Activated CD4-positive, alpha-beta memory T cell treated with anti-CD3 and anti-CD28 coated beads for 36 hours (primary cell): Measurements from ENCODE around the gene TFDP2. TPM values are rescaled to one million over a fixed set of nuclear protein-coding genes. Genes with fewer than 3 reads are reported as not detected.
A peak's percentile ranks its signal among the peaks of the same experiment; 100 is the strongest.

ENCODE experiments used
- CTCF ChIA-PET: fragments of 350-600 bp; sonication (Branson Sonifier 250); formaldehyde crosslinking; loops from one replicate; lab custom pipeline; 2021; ENCODE audit warnings: antibody characterized with exemption, inconsistent platforms; lab: Charles Lee
- POLR2A ChIA-PET: fragments of 350-600 bp; sonication (Branson Sonifier 250); formaldehyde crosslinking; loops from one replicate; lab custom pipeline; 2021; ENCODE audit warnings: antibody characterized with exemption; lab: Charles Lee
- DNase-seq: peaks from one replicate; pipeline ENCODE4 v3.0.0-alpha.2; 2020
- H3K27ac Mint-ChIP-seq: one replicate; pipeline ENCODE4 v1.8.0; 2021; ENCODE audit warnings: mixed read lengths
- H3K27me3 Mint-ChIP-seq: one replicate; pipeline ENCODE4 v1.8.0; 2021; ENCODE audit warnings: mixed read lengths
- H3K36me3 Mint-ChIP-seq: one replicate; pipeline ENCODE4 v1.8.0; 2021; ENCODE audit warnings: mixed read lengths
- H3K4me1 Mint-ChIP-seq: one replicate; pipeline ENCODE4 v1.8.0; 2021; ENCODE audit warnings: low read depth, mixed read lengths
- H3K4me3 Mint-ChIP-seq: one replicate; pipeline ENCODE4 v1.8.0; 2021; ENCODE audit warnings: mild to moderate bottlenecking, mixed read lengths
- H3K9me3 Mint-ChIP-seq: one replicate; pipeline ENCODE4 v1.8.0; 2021; ENCODE audit warnings: mixed read lengths
- intact Hi-C: fragments of 100-400 bp; cut with micrococcal nuclease; formaldehyde crosslinking; loops from one replicate; pipeline ENCODE4 v1.15.1; 2023
- total RNA-seq, 2 experiments: library from RNA; stranded (reverse); gene quantifications; one replicate each; pipeline ENCODE4 v1.2.3, GENCODE V29; 2021

TFDP2 gene, protein sequence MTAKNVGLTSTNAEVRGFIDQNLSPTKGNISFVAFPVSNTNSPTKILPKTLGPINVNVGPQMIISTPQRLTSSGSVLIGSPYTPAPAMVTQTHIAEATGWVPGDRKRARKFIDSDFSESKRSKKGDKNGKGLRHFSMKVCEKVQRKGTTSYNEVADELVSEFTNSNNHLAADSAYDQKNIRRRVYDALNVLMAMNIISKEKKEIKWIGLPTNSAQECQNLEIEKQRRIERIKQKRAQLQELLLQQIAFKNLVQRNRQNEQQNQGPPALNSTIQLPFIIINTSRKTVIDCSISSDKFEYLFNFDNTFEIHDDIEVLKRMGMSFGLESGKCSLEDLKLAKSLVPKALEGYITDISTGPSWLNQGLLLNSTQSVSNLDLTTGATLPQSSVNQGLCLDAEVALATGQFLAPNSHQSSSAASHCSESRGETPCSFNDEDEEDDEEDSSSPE
- 10 to 100 TPM; 19.1 to 21.5 TPM for total RNA-seq

DNA sequence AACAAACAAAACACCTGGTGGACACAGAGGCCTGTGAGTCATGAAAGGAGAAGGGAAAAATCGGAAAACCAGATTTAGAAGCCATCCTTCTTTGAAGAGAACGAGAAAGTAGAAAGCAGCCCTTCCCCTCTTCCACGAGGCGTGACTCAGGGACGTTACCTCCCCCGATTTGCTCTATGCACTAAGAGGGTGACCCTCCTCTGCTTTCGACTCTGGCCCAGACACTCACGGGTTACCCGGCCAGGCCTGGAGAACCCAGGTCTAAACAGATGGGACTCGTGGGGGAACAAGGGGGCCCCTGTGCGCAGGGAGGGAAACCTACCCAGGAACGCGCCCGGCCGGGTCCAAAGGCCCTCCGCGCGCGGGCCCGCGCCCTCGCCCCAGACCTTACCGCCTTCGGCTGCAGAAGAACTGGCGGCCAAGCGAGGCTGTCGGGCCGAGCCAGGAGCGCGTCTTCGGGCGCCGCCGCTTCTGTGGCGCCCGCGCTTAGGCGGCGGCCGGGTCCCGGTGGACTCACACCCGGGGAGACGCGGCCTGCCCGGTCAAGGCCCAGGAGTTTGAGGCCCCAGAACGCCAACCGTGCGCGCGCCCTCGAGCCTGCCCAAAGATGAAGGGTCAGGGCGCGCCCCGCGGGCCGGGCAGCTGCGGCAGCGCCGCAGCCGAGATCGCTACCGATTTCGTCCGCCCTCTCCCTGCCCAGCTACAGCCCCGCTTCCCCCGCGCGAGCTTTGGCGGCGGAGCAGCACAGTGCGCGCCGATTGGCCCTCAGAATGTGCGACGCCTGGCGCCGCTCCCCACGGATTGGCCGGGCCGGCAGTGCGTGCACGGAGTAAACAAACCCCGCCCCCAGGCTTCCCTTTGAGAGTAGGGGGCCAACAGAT, at the start of gene TFDP2:
TFDP2 (minus strand) TSS at position 753 of the 881 bp plus-strand sequence. CDS start 47,795 bp downstream, outside the sequence.
- Mint-ChIP-seq H3K36me3 (no peaks in the 10 kb centered on the region), H3K27ac (no peak within 1 kb of the TSS), H3K27me3 (no peaks in the 10 kb centered on the region), H3K4me3 (peak within 1 kb of the TSS; percentile 79), H3K4me1 (peaks cover 26% of the 10 kb centered on the region), H3K9me3 (no peaks in the 10 kb centered on the region)
- peak; percentile 90 for DNase-seq
- POLR2A ChIA-PET = no interaction called here
- intact Hi-C loops = loop anchor here (1.0 to 5.0 kb wide), 5 partner anchors 122 to 429 kb away; partner anchors contain the start of genes ATP1B3, ATR, RNF7 and XRN1
- CTCF ChIA-PET = interaction anchor here (0.7 to 0.9 kb wide), 2 partner anchors 30 to 411 kb away, joined by 3 read pairs; partner anchors contain the start of gene RNF7

DNA sequence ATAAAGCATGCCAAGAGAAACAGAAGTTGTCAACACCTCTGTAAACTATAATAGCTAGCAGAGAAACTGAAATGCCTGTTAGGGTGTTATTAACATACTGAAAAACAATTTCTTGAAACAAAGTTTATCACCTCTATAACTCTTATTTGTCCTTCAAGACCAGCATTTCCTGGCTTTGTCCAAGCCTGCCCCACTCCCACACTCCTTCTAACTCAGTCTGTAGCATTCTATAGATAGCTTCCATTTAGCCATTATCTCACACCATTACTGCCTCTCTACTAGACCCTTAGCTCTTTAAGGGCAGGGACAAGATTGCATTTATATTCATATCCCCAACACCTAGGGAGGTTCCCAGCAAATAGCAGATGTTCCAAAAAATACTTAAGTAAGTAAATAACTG, 39.5 kb upstream of the TFDP2 start:
- peaks cover 12% of the 10 kb centered on the region for H3K36me3 Mint-ChIP-seq
- H3K27me3 Mint-ChIP-seq = no peaks in the 10 kb centered on the region
- intact Hi-C loops = no loop called here
- DNase-seq = no peak
- no peak overlapping the region for H3K27ac Mint-ChIP-seq
- ChIA-PET POLR2A (no interaction called here), CTCF (no interaction called here)
- no peaks in the 10 kb centered on the region for H3K9me3 Mint-ChIP-seq
- H3K4me1 Mint-ChIP-seq = no peaks in the 10 kb centered on the region
- H3K4me3 Mint-ChIP-seq = no peak overlapping the region

DNA sequence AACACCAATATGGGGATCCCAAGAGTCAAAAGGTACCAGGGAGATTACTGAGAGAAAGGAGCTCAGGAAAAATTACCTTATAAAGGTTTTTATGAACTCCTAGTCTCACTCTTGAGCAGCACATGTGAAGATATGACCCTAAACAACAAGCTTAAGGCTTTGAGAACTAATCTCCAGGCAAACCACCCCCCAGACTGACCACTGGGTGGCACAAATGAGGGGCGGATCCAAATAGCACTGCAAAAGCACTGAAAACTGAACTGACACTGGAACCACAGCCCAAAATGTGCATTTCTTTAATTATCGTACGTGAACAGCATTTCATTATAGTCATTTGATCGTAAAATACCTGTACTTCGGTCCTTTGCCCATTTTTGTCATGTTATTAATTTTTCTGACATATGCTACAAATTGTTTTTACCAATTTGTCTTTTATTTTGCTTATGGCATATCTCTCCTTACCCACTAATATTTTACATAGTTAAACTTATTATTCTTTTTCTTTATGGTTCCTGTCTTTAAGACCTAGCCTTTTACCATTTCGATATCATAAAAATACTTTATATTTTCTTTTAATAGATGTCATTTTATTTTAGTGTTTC, 31.5 kb upstream of the TFDP2 start:
- peaks cover 16% of the 10 kb centered on the region for H3K36me3 Mint-ChIP-seq
- no peaks in the 10 kb centered on the region for H3K4me1 Mint-ChIP-seq
- H3K4me3 Mint-ChIP-seq = no peak overlapping the region
- H3K27ac Mint-ChIP-seq = no peak overlapping the region
- intact Hi-C loops = loop anchor here (2.0 kb wide), 1 partner anchor 100 kb away; no protein-coding TSS in a partner anchor
- peak; percentile 29 for DNase-seq
- no peaks in the 10 kb centered on the region for H3K9me3 Mint-ChIP-seq
- H3K27me3 Mint-ChIP-seq = no peaks in the 10 kb centered on the region
- CTCF ChIA-PET = interaction anchor here (0.6 to 3.9 kb wide), 7 partner anchors 29 to 218 kb away, joined by 3 to 27 read pairs (median 3); no protein-coding TSS in a partner anchor
- POLR2A ChIA-PET = no interaction called here

DNA sequence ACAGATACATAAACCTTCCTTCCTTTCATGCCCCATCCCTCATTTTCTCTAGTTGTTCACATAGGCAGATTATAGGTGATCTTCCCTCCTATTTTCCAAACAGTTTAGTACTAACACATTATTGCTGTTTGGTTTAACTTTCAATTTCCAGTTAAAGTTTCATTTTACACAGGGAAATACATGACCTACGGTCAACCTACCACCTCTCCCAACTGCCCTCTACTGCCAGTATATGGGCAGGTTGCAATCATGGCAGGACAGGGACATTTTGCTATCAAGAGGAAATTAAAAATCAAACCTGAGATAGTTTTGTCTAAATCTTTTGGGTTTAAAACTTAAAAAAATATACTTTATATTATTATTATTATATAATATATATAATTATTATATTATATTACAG, 26.1 kb upstream of the TFDP2 start:
- intact Hi-C loops = no loop called here
- Mint-ChIP-seq H3K4me3 (no peak overlapping the region), H3K27me3 (no peaks in the 10 kb centered on the region), H3K36me3 (peaks cover 12% of the 10 kb centered on the region), H3K27ac (no peak overlapping the region), H3K9me3 (no peaks in the 10 kb centered on the region), H3K4me1 (no peaks in the 10 kb centered on the region)
- DNase-seq = no peak
- ChIA-PET CTCF (interaction anchor here (0.7 to 2.4 kb wide), 2 partner anchors 87 to 105 kb away, joined by 3 to 7 read pairs; no protein-coding TSS in a partner anchor), POLR2A (no interaction called here)

DNA sequence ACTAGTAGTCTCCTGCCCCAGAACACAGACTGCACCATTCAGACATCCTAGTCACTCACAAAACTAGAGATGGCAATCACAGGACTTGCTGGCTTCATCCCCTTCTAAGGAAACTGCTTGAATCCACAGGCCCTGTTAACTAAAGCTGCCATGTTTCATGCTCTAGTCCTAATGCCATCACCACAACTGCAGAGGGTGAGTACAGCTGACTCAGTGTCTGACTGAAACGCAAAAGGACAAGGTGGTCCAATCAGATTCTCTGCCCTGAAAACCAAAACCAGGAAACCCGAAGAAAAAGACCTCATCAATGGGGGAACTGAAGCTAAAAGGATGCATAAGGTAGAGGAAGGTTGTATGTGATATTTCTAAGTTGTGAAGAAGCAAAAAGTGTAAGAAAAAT, 25.2 kb upstream of the TFDP2 start:
- Mint-ChIP-seq H3K27ac (no peak overlapping the region), H3K4me1 (no peaks in the 10 kb centered on the region), H3K9me3 (no peaks in the 10 kb centered on the region), H3K4me3 (no peak overlapping the region), H3K27me3 (no peaks in the 10 kb centered on the region), H3K36me3 (peaks cover 16% of the 10 kb centered on the region)
- no peak for DNase-seq
- ChIA-PET CTCF (interaction anchor here (0.7 to 2.4 kb wide), 2 partner anchors 88 to 106 kb away, joined by 3 to 7 read pairs; no protein-coding TSS in a partner anchor), POLR2A (no interaction called here)
- intact Hi-C loops = no loop called here

DNA sequence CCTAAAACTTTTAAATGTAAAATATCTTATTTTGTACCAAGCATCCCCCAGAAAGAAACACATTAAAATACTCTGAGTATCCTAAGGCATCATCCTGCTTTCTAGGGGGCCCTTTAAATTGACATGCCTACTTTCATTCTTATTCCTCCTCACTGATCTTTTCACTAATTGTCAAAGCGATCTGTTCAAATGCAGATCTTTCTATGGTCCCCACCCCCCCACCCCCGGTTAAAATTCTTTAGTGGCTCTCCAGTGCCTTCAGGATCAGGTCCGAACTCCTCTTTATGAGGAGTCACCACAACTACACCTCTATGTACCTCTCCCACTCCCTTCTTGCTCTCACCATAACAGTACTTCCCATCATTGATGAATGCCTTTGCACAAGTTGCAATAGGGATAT, 19.2 kb upstream of the TFDP2 start:
- H3K36me3 Mint-ChIP-seq = peaks cover 13% of the 10 kb centered on the region
- no peak overlapping the region for H3K27ac Mint-ChIP-seq
- ChIA-PET CTCF (no interaction called here), POLR2A (no interaction called here)
- no peaks in the 10 kb centered on the region for H3K27me3 Mint-ChIP-seq
- no peaks in the 10 kb centered on the region for H3K9me3 Mint-ChIP-seq
- intact Hi-C loops = no loop called here
- H3K4me1 Mint-ChIP-seq = no peaks in the 10 kb centered on the region
- DNase-seq = no peak
- no peak overlapping the region for H3K4me3 Mint-ChIP-seq

DNA sequence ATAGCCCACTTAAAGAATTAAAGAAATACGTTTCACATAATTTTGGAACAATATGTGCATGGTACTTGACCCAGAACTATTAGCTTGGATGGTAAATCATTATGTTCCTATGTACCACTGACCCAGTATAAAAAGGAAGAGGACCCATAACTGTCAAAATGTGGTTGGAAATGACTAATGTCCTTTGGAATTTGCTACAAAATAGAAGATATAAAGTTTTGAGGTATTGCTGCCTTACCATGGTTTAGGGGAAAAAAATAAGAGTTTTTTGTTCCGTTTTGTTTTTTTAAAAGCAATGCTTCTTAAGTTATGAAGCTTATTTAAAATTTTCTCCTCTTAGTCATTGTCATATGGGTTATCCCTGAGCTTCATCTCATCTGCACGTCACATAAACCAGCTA, 15.8 kb upstream of the TFDP2 start:
- Mint-ChIP-seq H3K4me1 (no peaks in the 10 kb centered on the region), H3K9me3 (no peaks in the 10 kb centered on the region), H3K27me3 (no peaks in the 10 kb centered on the region), H3K4me3 (no peak overlapping the region), H3K27ac (no peak overlapping the region), H3K36me3 (peaks cover 10% of the 10 kb centered on the region)
- DNase-seq = no peak
- CTCF ChIA-PET = interaction anchor here (1.5 to 1.6 kb wide), 2 partner anchors 14 to 115 kb away, joined by 3 to 4 read pairs; no protein-coding TSS in a partner anchor
- intact Hi-C loops = no loop called here
- POLR2A ChIA-PET = no interaction called here

DNA sequence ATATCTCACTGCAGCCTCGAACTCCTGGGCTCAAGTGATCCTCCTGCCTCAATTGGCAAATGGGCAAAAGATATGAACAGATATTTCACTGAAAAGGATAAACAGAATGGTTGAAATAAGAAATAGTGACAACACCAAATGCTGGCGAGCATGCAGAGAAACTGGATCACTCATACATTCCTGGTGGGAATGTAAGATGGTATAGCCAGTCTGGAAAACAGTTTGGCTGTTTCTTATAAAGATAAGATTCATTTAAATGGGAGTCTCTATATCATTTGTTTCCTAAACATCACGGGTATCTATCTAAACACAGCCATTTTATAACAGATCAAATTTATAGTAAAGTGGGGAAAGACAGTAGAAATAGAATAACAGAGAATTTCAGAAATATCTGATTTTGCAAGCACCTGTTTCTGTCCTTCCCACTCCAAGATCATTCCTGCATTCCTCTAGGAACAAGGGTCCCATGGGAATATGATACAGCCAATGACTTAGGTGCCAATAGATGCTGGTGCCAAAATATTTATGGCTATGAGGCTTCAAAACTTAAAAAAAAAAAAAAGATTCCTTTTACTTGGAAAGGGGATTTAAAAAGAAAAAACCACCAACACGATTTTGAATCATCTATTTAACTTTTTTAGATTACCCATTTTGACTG, 9.9 kb upstream of the TFDP2 start:
- H3K27ac Mint-ChIP-seq = no peak overlapping the region
- no peaks in the 10 kb centered on the region for H3K4me1 Mint-ChIP-seq
- CTCF ChIA-PET = no interaction called here
- no peaks in the 10 kb centered on the region for H3K27me3 Mint-ChIP-seq
- H3K9me3 Mint-ChIP-seq = no peaks in the 10 kb centered on the region
- no peak for DNase-seq
- POLR2A ChIA-PET = no interaction called here
- no peaks in the 10 kb centered on the region for H3K36me3 Mint-ChIP-seq
- H3K4me3 Mint-ChIP-seq = no peak overlapping the region
- intact Hi-C loops = no loop called here

DNA sequence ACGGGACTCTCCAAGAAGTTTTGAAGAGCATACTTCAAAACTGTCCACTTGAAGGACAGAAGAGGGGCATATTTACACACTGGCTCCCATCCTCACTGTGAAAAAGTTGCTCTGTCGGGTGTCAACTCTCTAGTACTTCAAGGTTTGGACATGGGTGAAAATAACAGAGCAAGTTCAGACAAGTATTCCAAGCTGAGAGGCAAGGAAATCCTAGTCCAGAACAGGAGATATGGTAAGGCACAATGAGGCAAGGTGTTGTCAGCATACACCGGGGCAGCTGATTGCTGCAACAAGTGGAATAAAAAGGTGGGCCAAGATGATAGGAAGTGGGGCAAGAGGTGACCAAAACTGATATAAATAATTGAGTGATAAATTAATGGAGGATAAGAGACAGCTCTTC, 4.8 kb upstream of the TFDP2 start:
- no peak for DNase-seq

DNA sequence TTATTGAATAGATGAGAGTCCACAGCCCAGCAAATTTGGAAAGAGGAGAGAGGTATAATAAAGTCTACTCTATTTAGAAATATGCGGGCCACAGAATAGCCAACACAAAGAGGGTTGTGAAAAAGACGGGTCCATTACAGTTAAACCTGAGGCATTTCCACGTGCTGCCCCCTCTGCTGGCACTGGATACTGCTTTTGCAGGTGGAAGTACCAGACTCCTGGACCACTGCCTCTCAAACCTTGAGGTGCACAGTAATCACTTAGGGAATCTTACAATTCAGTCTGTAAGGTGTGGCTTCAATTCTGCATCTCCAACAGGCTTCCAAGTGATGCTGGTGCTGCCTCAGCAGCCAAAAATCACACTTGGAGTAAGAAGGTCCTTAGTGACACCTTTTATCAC, 3.0 kb upstream of the TFDP2 start:
- Mint-ChIP-seq H3K4me3 (no peak overlapping the region), H3K27me3 (no peaks in the 10 kb centered on the region), H3K9me3 (no peaks in the 10 kb centered on the region), H3K27ac (no peak overlapping the region), H3K36me3 (no peaks in the 10 kb centered on the region), H3K4me1 (peaks cover 14% of the 10 kb centered on the region)
- intact Hi-C loops = no loop called here
- CTCF ChIA-PET = no interaction called here
- POLR2A ChIA-PET = no interaction called here
- DNase-seq = no peak

More for the DNA sequence above, 4.8 kb upstream of the TFDP2 start:
- no peaks in the 10 kb centered on the region for H3K36me3 Mint-ChIP-seq
- CTCF ChIA-PET = interaction anchor here (0.6 kb wide), 1 partner anchor 64 kb away, joined by 3 read pairs; no protein-coding TSS in a partner anchor
- no peak overlapping the region for H3K27ac Mint-ChIP-seq
- H3K9me3 Mint-ChIP-seq = no peaks in the 10 kb centered on the region
- POLR2A ChIA-PET = interaction anchor here (0.7 kb wide), 1 partner anchor 252 kb away, joined by 3 read pairs; no protein-coding TSS in a partner anchor
- H3K27me3 Mint-ChIP-seq = no peaks in the 10 kb centered on the region
- no peaks in the 10 kb centered on the region for H3K4me1 Mint-ChIP-seq
- no peak overlapping the region for H3K4me3 Mint-ChIP-seq
- intact Hi-C loops = no loop called here

DNA sequence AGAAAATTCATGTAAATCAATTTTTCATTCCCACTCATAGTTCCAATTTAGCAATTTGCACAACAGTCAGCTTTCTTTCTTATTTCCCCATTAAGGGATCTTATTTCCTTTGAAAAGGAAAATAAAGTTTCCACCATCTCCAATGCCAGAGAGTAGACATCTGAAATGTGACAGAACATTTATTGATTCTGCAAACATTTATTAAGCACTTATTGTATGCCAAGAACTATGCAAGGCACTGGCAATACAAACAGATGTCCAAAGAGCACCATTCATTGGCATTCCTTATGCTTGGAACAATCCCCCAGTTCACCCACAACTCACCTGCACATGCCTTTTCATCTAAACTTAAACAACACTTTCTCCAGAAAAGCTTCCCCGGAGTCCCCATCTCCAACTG, 2.5 kb upstream of the TFDP2 start:
- no peak overlapping the region for H3K27ac Mint-ChIP-seq
- peaks cover 18% of the 10 kb centered on the region for H3K4me1 Mint-ChIP-seq
- CTCF ChIA-PET = interaction anchor here (1.1 to 1.3 kb wide), 2 partner anchors 26 to 29 kb away, joined by 3 read pairs; no protein-coding TSS in a partner anchor
- no peak for DNase-seq
- POLR2A ChIA-PET = no interaction called here
- intact Hi-C loops = no loop called here
- H3K4me3 Mint-ChIP-seq = no peak overlapping the region
- no peaks in the 10 kb centered on the region for H3K36me3 Mint-ChIP-seq
- H3K9me3 Mint-ChIP-seq = no peaks in the 10 kb centered on the region
- no peaks in the 10 kb centered on the region for H3K27me3 Mint-ChIP-seq
